GM12878 (cell line): ENCODE data around the gene FCER2. TPM values are rescaled to one million over a fixed set of nuclear protein-coding genes. Genes with fewer than 3 reads are reported as not detected.

Experiments
- ATF2 ChIP-seq: IDR thresholded peaks from 2 replicates; pipeline ENCODE4 v1.6.1; 2012; ENCODE audit warnings: low read length, inconsistent platforms
- BRCA1 ChIP-seq: IDR thresholded peaks from 2 replicates; pipeline ENCODE4 v1.6.1; 2011; ENCODE audit warnings: low read depth, low read length, improper control_type of control experiment
- CBX5 ChIP-seq: sonication (generic); IDR thresholded peaks from 2 replicates; pipeline ENCODE4 v1.6.1; 2016; ENCODE audit warnings: low read depth, moderate library complexity, mild to moderate bottlenecking, inconsistent platforms
- CHD1 ChIP-seq: IDR thresholded peaks from 2 replicates; pipeline ENCODE4 v1.6.1; 2012; ENCODE audit warnings: low read depth, low read length, improper control_type of control experiment
- CHD2 ChIP-seq: IDR thresholded peaks from 2 replicates; pipeline ENCODE4 v1.6.1; 2011; ENCODE audit warnings: low read depth, low read length, improper control_type of control experiment, borderline replicate concordance
- CHD4 ChIP-seq: fragments of 200-600 bp; sonication (generic); IDR thresholded peaks from 2 replicates; pipeline ENCODE4 v1.6.1; 2016; ENCODE audit warnings: mild to moderate bottlenecking
- CUX1 ChIP-seq: IDR thresholded peaks from 2 replicates; pipeline ENCODE4 v1.6.1; 2012; ENCODE audit warnings: improper control_type of control experiment, low read depth, low read length; ENCODE audit not compliant: insufficient replicate concordance
- EZH2 ChIP-seq: IDR thresholded peaks from 2 replicates; pipeline ENCODE4 v1.6.1; 2012; ENCODE audit warnings: low read depth, mild to moderate bottlenecking, control low read depth, inconsistent platforms, low read length, borderline replicate concordance; ENCODE audit not compliant: control insufficient read depth
- LARP7 ChIP-seq: fragments of 450-650 bp; IDR thresholded peaks from 2 replicates; pipeline ENCODE4 v1.6.1; 2017; ENCODE audit warnings: mild to moderate bottlenecking
- NR2C1 ChIP-seq: fragments of 450-650 bp; IDR thresholded peaks from 2 replicates; pipeline ENCODE4 v1.6.1; 2017; ENCODE audit warnings: antibody characterized with exemption, mild to moderate bottlenecking, moderate library complexity
- NR2C2 ChIP-seq: IDR thresholded peaks from 2 replicates; pipeline ENCODE4 v1.6.1; 2011; ENCODE audit warnings: borderline replicate concordance, low read depth; ENCODE audit not compliant: control insufficient read depth, insufficient read length
- RAD51 ChIP-seq: fragments of 450-650 bp; IDR thresholded peaks from 2 replicates; pipeline ENCODE4 v1.6.1; 2016; ENCODE audit warnings: moderate library complexity, mild to moderate bottlenecking, inconsistent platforms
- RB1 ChIP-seq: fragments of 450-650 bp; formaldehyde crosslinking; IDR thresholded peaks from 2 replicates; pipeline ENCODE4 v1.6.1; 2017; ENCODE audit warnings: mild to moderate bottlenecking, borderline replicate concordance
- RBBP5 ChIP-seq: fragments of 200-600 bp; sonication (generic); conservative IDR thresholded peaks from 2 replicates; pipeline ENCODE4 v1.6.1; 2016
- RCOR1 ChIP-seq: conservative IDR thresholded peaks from 2 replicates; pipeline ENCODE4 v1.6.1; 2012; ENCODE audit warnings: low read depth, low read length, improper control_type of control experiment
- SIX5 ChIP-seq: IDR thresholded peaks from 2 replicates; pipeline ENCODE4 v1.6.1; 2011; ENCODE audit warnings: mild to moderate bottlenecking, low read depth, low read length, moderate library complexity; ENCODE audit not compliant: severe bottlenecking
- ZNF207 ChIP-seq: fragments of 450-650 bp; IDR thresholded peaks from 2 replicates; pipeline ENCODE4 v1.6.1; 2014; ENCODE audit warnings: antibody characterized with exemption, mild to moderate bottlenecking, borderline replicate concordance
- ZNF622 ChIP-seq: fragments of 450-650 bp; IDR thresholded peaks from 2 replicates; pipeline ENCODE4 v1.6.1; 2017; ENCODE audit warnings: mild to moderate bottlenecking, inconsistent platforms
- ZSCAN29 ChIP-seq: fragments of 450-650 bp; IDR thresholded peaks from 2 replicates; pipeline ENCODE4 v1.6.1; 2017; ENCODE audit warnings: mild to moderate bottlenecking, moderate library complexity
- polyA plus RNA-seq, 11 experiments: library from polyadenylated mRNA; depleted of rRNA in 4 of 11; unstranded in 6 of 11; stranded (reverse) in 5 of 11; fragments of >200 nt; fragmentation: Nextera tagmentation in 4 of 11; fragmentation: Illumina TruSeq in 1 of 11; extraction: Ambion mirVana in 4 of 11; extraction: Trizol in 1 of 11; gene quantifications; 1 replicate in 1 of 11; 2 replicates in 10 of 11; pipeline versions ENCODE4 v1.2.1 to v1.2.3, GENCODE V29; 2011 to 2016; ENCODE audit warnings: inconsistent platforms in 2 of 11, missing spikeins in 2 of 11, low read depth in 1 of 11
- total RNA-seq, 4 experiments: library from RNA; depleted of rRNA in 3 of 4; stranded (reverse); fragments of >200 nt in 3 of 4; fragmentation: Illumina TruSeq in 1 of 4; extraction: Trizol in 1 of 4; gene quantifications; 2 replicates each; pipeline versions ENCODE4 v1.2.1 to v1.2.3, GENCODE V29; 2013 to 2021
- TF ChIP-seq, protein P1 (sequence below): IDR thresholded peaks from 2 replicates; pipeline ENCODE4 v1.6.1; 2011; ENCODE audit warnings: borderline replicate concordance, low read depth, mild to moderate bottlenecking, moderate library complexity, low read length; ENCODE audit not compliant: insufficient read depth, poor library complexity, severe bottlenecking
- TF ChIP-seq, protein P2 (sequence below): IDR thresholded peaks from 2 replicates; pipeline ENCODE4 v1.6.1; 2012; ENCODE audit warnings: low read depth, low read length, improper control_type of control experiment

The FCER2 gene
- total and polyA plus RNA-seq, 10 of the 15 experiments (the other 5 are each of a cell fraction or from before 2014, with no cell fraction given) = 44.0 to 424 (median 241) TPM

DNA sequence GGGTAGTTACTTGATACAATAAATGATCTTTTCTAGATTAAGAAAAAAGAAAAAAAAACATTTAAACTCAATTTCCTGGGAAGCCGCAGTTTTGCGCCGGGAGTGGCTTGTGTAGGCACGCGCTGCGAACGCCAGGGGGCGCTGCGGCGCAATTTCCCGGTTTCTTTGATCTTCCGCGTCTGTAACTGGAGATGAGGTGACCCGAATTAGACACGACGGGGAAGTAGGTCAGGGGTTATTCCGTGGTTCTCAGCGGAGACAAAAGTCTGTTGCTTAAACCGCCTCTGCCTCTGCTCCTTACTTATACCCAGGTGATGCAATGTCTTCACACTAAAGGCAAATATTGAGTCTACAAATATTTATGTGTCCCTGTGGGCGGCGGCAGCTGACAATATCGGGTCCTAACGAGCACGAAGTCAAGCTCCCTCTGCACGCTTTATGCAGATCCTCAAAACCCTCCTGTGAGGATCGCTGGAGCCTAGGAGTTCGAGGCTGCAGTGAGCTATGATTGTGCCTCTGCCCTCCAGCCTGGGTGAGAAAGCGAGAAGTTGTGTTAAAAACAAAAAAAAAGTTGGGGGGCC, 49.8 kb downstream of the FCER2 start (continued):
- no peak for TF ChIP-seq CUX1
- TF ChIP-seq CHD2 = no peak
- no peak for TF ChIP-seq CHD1
- TF ChIP-seq RCOR1 = 0 out of 2 replicates have a peak, but pooled peaks have one; percentile 73
- TF ChIP-seq NR2C2 = no peak
- TF ChIP-seq, protein P1, sequence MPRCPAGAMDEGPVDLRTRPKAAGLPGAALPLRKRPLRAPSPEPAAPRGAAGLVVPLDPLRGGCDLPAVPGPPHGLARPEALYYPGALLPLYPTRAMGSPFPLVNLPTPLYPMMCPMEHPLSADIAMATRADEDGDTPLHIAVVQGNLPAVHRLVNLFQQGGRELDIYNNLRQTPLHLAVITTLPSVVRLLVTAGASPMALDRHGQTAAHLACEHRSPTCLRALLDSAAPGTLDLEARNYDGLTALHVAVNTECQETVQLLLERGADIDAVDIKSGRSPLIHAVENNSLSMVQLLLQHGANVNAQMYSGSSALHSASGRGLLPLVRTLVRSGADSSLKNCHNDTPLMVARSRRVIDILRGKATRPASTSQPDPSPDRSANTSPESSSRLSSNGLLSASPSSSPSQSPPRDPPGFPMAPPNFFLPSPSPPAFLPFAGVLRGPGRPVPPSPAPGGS = no peak
- TF ChIP-seq ZNF622 = no peak
- peak; percentile 58; the same call in 1 of the 2 replicates for TF ChIP-seq ZNF207
- no peak for TF ChIP-seq LARP7
- peak; percentile 89 for TF ChIP-seq ZSCAN29
- no peak for TF ChIP-seq EZH2
- TF ChIP-seq CHD4 = no peak
- TF ChIP-seq RB1 = 0 out of 2 replicates have a peak, but pooled peaks have one; percentile 45
- 0 out of 2 replicates have a peak, but pooled peaks have one; percentile 83 for TF ChIP-seq CBX5
- peak; percentile 76 for TF ChIP-seq NR2C1
- no peak for TF ChIP-seq SIX5
- 0 out of 2 replicates have a peak, but pooled peaks have one; percentile 11 for TF ChIP-seq ATF2
- TF ChIP-seq RBBP5 = no peak
- TF ChIP-seq RAD51 = no peak
- TF ChIP-seq, protein P2, sequence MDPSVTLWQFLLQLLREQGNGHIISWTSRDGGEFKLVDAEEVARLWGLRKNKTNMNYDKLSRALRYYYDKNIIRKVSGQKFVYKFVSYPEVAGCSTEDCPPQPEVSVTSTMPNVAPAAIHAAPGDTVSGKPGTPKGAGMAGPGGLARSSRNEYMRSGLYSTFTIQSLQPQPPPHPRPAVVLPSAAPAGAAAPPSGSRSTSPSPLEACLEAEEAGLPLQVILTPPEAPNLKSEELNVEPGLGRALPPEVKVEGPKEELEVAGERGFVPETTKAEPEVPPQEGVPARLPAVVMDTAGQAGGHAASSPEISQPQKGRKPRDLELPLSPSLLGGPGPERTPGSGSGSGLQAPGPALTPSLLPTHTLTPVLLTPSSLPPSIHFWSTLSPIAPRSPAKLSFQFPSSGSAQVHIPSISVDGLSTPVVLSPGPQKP = no peak
- no peak for TF ChIP-seq BRCA1
